ENCODE measurements around the gene HDAC4. TPM values are rescaled to one million over a fixed set of nuclear protein-coding genes. Genes with fewer than 3 reads are reported as not detected.

The HDAC4 gene
- total and polyA plus RNA-seq, 3 experiments from 2014 or later, result 8.3 to 28.8 (median 24.0) TPM

GRCh38 chr2:239154971-239155805 lies 245.6 kb downstream of the HDAC4 start:
- peaks cover 14% of the 10 kb centered on the region for H3K9me3 ChIP-seq (ENCODE audit: low read length)
- no peaks in the 10 kb centered on the region for H3K27me3 ChIP-seq (ENCODE audit: insufficient read depth, low read length, poor library complexity, severe bottlenecking)
- peaks cover 11% of the 10 kb centered on the region for H3K4me1 ChIP-seq (ENCODE audit: insufficient read depth, low read length)
- POLR2A ChIA-PET, result no interaction called here
- H3K36me3 Mint-ChIP-seq, result peaks cover 23 to 70% (median 28%) of the 10 kb centered on the region in 3 donors
- H3K4me1 Mint-ChIP-seq, result peaks cover 12 to 26% (median 17%) of the 10 kb centered on the region in 3 donors
- H3K4me3 ChIP-seq (ENCODE audit: low read length), result no peak overlapping the region
- H3K27ac Mint-ChIP-seq, result peak overlapping the region in 3 of 8 donors; percentile 21 to 47 (median 30)
- CTCF ChIA-PET, result no interaction called here
- peaks cover 19% of the 10 kb centered on the region for H3K36me3 ChIP-seq (ENCODE audit: insufficient read depth, low read length)
- H3K27me3 Mint-ChIP-seq, result no peaks in the 10 kb centered on the region
- peak overlapping the region in 1 of 7 donors; percentile 84 for H3K4me3 Mint-ChIP-seq
- peaks cover 7 to 12% (median 8%) of the 10 kb centered on the region in 5 donors for H3K9me3 Mint-ChIP-seq
- H3K27ac ChIP-seq (ENCODE audit: low read depth, low read length), result no peak overlapping the region
- peak in 1 of 5 donors; percentile 31 for DNase-seq

GRCh38 chr2:239153806-239154591 lies 246.8 kb downstream of the HDAC4 start:
- Mint-ChIP-seq H3K4me1 (peaks cover 17 to 28% (median 18%) of the 10 kb centered on the region in 3 donors), H3K36me3 (peaks cover 24 to 71% (median 30%) of the 10 kb centered on the region in 3 donors), H3K9me3 (peaks cover 9 to 15% (median 10%) of the 10 kb centered on the region in 5 donors), H3K4me3 (no peak overlapping the region), H3K27ac (peak overlapping the region in 7 of 8 donors; percentile 17 to 98 (median 50)), H3K27me3 (no peaks in the 10 kb centered on the region)
- Histone ChIP-seq H3K27ac (ENCODE audit: low read depth, low read length) (no peak overlapping the region), H3K27me3 (ENCODE audit: insufficient read depth, low read length, poor library complexity, severe bottlenecking) (no peaks in the 10 kb centered on the region), H3K36me3 (ENCODE audit: insufficient read depth, low read length) (peaks cover 19% of the 10 kb centered on the region), H3K4me3 (ENCODE audit: low read length) (no peak overlapping the region), H3K9me3 (ENCODE audit: low read length) (peaks cover 22% of the 10 kb centered on the region), H3K4me1 (ENCODE audit: insufficient read depth, low read length) (peaks cover 11% of the 10 kb centered on the region)
- CTCF ChIA-PET, result interaction anchor here (0.6 kb wide), 1 partner anchor 10 kb away, joined by 3 read pairs; no protein-coding TSS in a partner anchor
- POLR2A ChIA-PET, result no interaction called here
- peak in 1 of 5 donors; percentile 38 for DNase-seq

GRCh38 chr2:239152916-239153305 lies 247.9 kb downstream of the HDAC4 start:
- Histone ChIP-seq H3K4me3 (ENCODE audit: low read length) (no peak overlapping the region), H3K4me1 (ENCODE audit: insufficient read depth, low read length) (peaks cover 11% of the 10 kb centered on the region), H3K27ac (ENCODE audit: low read depth, low read length) (no peak overlapping the region), H3K9me3 (ENCODE audit: low read length) (peaks cover 22% of the 10 kb centered on the region), H3K36me3 (ENCODE audit: insufficient read depth, low read length) (peaks cover 19% of the 10 kb centered on the region), H3K27me3 (ENCODE audit: insufficient read depth, low read length, poor library complexity, severe bottlenecking) (no peaks in the 10 kb centered on the region)
- POLR2A ChIA-PET, result interaction anchor here (0.6 kb wide), 1 partner anchor 142 kb away, joined by 7 read pairs; no protein-coding TSS in a partner anchor
- H3K4me1 Mint-ChIP-seq, result peaks cover 20 to 32% (median 21%) of the 10 kb centered on the region in 3 donors
- DNase-seq, result no peak
- H3K27ac Mint-ChIP-seq, result peak overlapping the region in 3 of 8 donors; percentile 63 to 79 (median 76)
- H3K27me3 Mint-ChIP-seq, result peaks cover 0 to 2% of the 10 kb centered on the region in 2 donors
- CTCF ChIA-PET, result no interaction called here
- peaks cover 24 to 77% (median 35%) of the 10 kb centered on the region in 3 donors for H3K36me3 Mint-ChIP-seq
- peaks cover 9 to 23% (median 11%) of the 10 kb centered on the region in 5 donors for H3K9me3 Mint-ChIP-seq
- no peak overlapping the region for H3K4me3 Mint-ChIP-seq

- peak overlapping the region in 5 of 8 donors; percentile 39 to 95 (median 63) for H3K27ac Mint-ChIP-seq
- peaks cover 22 to 79% (median 39%) of the 10 kb centered on the region in 3 donors for H3K36me3 Mint-ChIP-seq
- H3K36me3 ChIP-seq (ENCODE audit: insufficient read depth, low read length), result peaks cover 19% of the 10 kb centered on the region
Measured at GRCh38 chr2:239152239-239152915, 248.4 kb downstream of the HDAC4 start.

GRCh38 chr2:239151201-239152131 lies 249.4 kb downstream of the HDAC4 start:
- peak overlapping the region; percentile 19 to 95 (median 88) for H3K27ac Mint-ChIP-seq

More at GRCh38 chr2:239152239-239152915, 248.4 kb downstream of the HDAC4 start:
- Histone ChIP-seq H3K27ac (ENCODE audit: low read depth, low read length) (no peak overlapping the region), H3K9me3 (ENCODE audit: low read length) (peaks cover 22% of the 10 kb centered on the region), H3K27me3 (ENCODE audit: insufficient read depth, low read length, poor library complexity, severe bottlenecking) (no peaks in the 10 kb centered on the region), H3K4me1 (ENCODE audit: insufficient read depth, low read length) (peaks cover 11% of the 10 kb centered on the region), H3K4me3 (ENCODE audit: low read length) (no peak overlapping the region)
- Mint-ChIP-seq H3K4me3 (no peak overlapping the region), H3K27me3 (peaks cover 0 to 2% of the 10 kb centered on the region in 2 donors), H3K4me1 (peaks cover 21 to 33% (median 22%) of the 10 kb centered on the region in 3 donors), H3K9me3 (peaks cover 9 to 23% (median 11%) of the 10 kb centered on the region in 5 donors)
- no peak for DNase-seq
- ChIA-PET CTCF (no interaction called here), POLR2A (no interaction called here)

GRCh38 chr2:239150125-239151011 lies 250.5 kb downstream of the HDAC4 start:
- H3K36me3 Mint-ChIP-seq, result peaks cover 22 to 75% (median 39%) of the 10 kb centered on the region in 3 donors
- peaks cover 21 to 33% (median 22%) of the 10 kb centered on the region in 3 donors for H3K4me1 Mint-ChIP-seq
- Histone ChIP-seq H3K36me3 (ENCODE audit: insufficient read depth, low read length) (peaks cover 9% of the 10 kb centered on the region), H3K4me3 (ENCODE audit: low read length) (no peak overlapping the region), H3K9me3 (ENCODE audit: low read length) (peaks cover 22% of the 10 kb centered on the region), H3K27ac (ENCODE audit: low read depth, low read length) (peak overlapping the region; percentile 34), H3K27me3 (ENCODE audit: insufficient read depth, low read length, poor library complexity, severe bottlenecking) (no peaks in the 10 kb centered on the region), H3K4me1 (ENCODE audit: insufficient read depth, low read length) (peaks cover 11% of the 10 kb centered on the region)
- peak overlapping the region in 5 of 7 donors; percentile 13 to 70 (median 26) for H3K4me3 Mint-ChIP-seq
- H3K9me3 Mint-ChIP-seq, result peaks cover 9 to 23% (median 11%) of the 10 kb centered on the region in 5 donors
- POLR2A ChIA-PET, result no interaction called here
- peaks cover 0 to 2% of the 10 kb centered on the region in 2 donors for H3K27me3 Mint-ChIP-seq
- CTCF ChIA-PET, result no interaction called here
- H3K27ac Mint-ChIP-seq, result peak overlapping the region; percentile 47 to 95 (median 90)
- peak in 4 of 5 donors; percentile 28 to 77 (median 50) for DNase-seq

More at GRCh38 chr2:239151201-239152131, 249.4 kb downstream of the HDAC4 start:
- no peak overlapping the region for H3K4me3 ChIP-seq (ENCODE audit: low read length)
- H3K27ac ChIP-seq (ENCODE audit: low read depth, low read length), result peak overlapping the region; percentile 5
- H3K4me1 ChIP-seq (ENCODE audit: insufficient read depth, low read length), result peaks cover 11% of the 10 kb centered on the region
- peak overlapping the region in 4 of 7 donors; percentile 13 to 70 (median 39) for H3K4me3 Mint-ChIP-seq
- ChIA-PET CTCF (no interaction called here), POLR2A (no interaction called here)
- peaks cover 9 to 23% (median 11%) of the 10 kb centered on the region in 5 donors for H3K9me3 Mint-ChIP-seq
- peaks cover 0 to 2% of the 10 kb centered on the region in 2 donors for H3K27me3 Mint-ChIP-seq
- H3K9me3 ChIP-seq (ENCODE audit: low read length), result peaks cover 22% of the 10 kb centered on the region
- peaks cover 21 to 33% (median 22%) of the 10 kb centered on the region in 3 donors for H3K4me1 Mint-ChIP-seq
- H3K36me3 ChIP-seq (ENCODE audit: insufficient read depth, low read length), result peaks cover 18% of the 10 kb centered on the region
- H3K36me3 Mint-ChIP-seq, result peaks cover 22 to 76% (median 39%) of the 10 kb centered on the region in 3 donors
- DNase-seq, result peak in 1 of 5 donors; percentile 27
- H3K27me3 ChIP-seq (ENCODE audit: insufficient read depth, low read length, poor library complexity, severe bottlenecking), result no peaks in the 10 kb centered on the region
